ENCODE measurements around the gene TVP23B.
A peak's percentile ranks its signal among the peaks of the same experiment; 100 is the strongest.
"Not testable (repeated sequence)": the region's sequence is repeated elsewhere in the genome, so short reads cannot be mapped to it uniquely, and the experiment has no call there.

TVP23B gene

GRCh38 chr17:18780991-18781718, at the start of gene TVP23B:
TSS of gene TVP23B (plus strand) at chr17:18781183. CDS start at chr17:18781294, 111 bp downstream.
- DNase-seq (ENCODE audit: extremely low spot score) = peak; percentile 85
- POLR2A ChIA-PET, CTCF ChIA-PET: not testable (repeated sequence)

GRCh38 chr17:18732438-18732837, 48.5 kb upstream of the TVP23B start:
- POLR2A ChIA-PET; CTCF ChIA-PET; DNase-seq (ENCODE audit: extremely low spot score): not testable (repeated sequence)

- POLR2A ChIA-PET; DNase-seq (ENCODE audit: extremely low spot score); CTCF ChIA-PET: not testable (repeated sequence)
Measured at GRCh38 chr17:18733350-18733749, 47.6 kb upstream of the TVP23B start.

- DNase-seq (ENCODE audit: extremely low spot score); CTCF ChIA-PET; POLR2A ChIA-PET: not testable (repeated sequence)
Measured at GRCh38 chr17:18739616-18740391, 41.2 kb upstream of the TVP23B start.

GRCh38 chr17:18741228-18741627, 39.8 kb upstream of the TVP23B start:
- DNase-seq (ENCODE audit: extremely low spot score); CTCF ChIA-PET; POLR2A ChIA-PET: not testable (repeated sequence)

GRCh38 chr17:18743699-18744421, 37.1 kb upstream of the TVP23B start, which contains the start of gene FBXW10:
TSS of gene FBXW10 (plus strand) at chr17:18744054. CDS start at chr17:18744245, 191 bp downstream.
- DNase-seq (ENCODE audit: extremely low spot score); CTCF ChIA-PET; POLR2A ChIA-PET: not testable (repeated sequence)

GRCh38 chr17:18744726-18745125, 36.3 kb upstream of the TVP23B start:
- CTCF ChIA-PET; POLR2A ChIA-PET; DNase-seq (ENCODE audit: extremely low spot score): not testable (repeated sequence)

- DNase-seq (ENCODE audit: extremely low spot score); POLR2A ChIA-PET: not testable (repeated sequence)
- CTCF ChIA-PET = interaction anchor here (1.6 kb wide), 1 partner anchor 215 kb away, joined by 4 read pairs; no protein-coding TSS in a partner anchor
Measured at GRCh38 chr17:18746551-18746950, 34.4 kb upstream of the TVP23B start.

- DNase-seq (ENCODE audit: extremely low spot score); POLR2A ChIA-PET; CTCF ChIA-PET: not testable (repeated sequence)
Measured at GRCh38 chr17:18747501-18747900, 33.5 kb upstream of the TVP23B start.

- POLR2A ChIA-PET; DNase-seq (ENCODE audit: extremely low spot score); CTCF ChIA-PET: not testable (repeated sequence)
Measured at GRCh38 chr17:18750242-18750641, 30.7 kb upstream of the TVP23B start.

GRCh38 chr17:18753829-18754409, 27.1 kb upstream of the TVP23B start:
- DNase-seq (ENCODE audit: extremely low spot score); POLR2A ChIA-PET; CTCF ChIA-PET: not testable (repeated sequence)

- CTCF ChIA-PET; DNase-seq (ENCODE audit: extremely low spot score): not testable (repeated sequence)
Measured at GRCh38 chr17:18755969-18756368, 25.0 kb upstream of the TVP23B start.

GRCh38 chr17:18757368-18758044, 23.5 kb upstream of the TVP23B start:
- POLR2A ChIA-PET; CTCF ChIA-PET; DNase-seq (ENCODE audit: extremely low spot score): not testable (repeated sequence)

More at GRCh38 chr17:18755969-18756368, 25.0 kb upstream of the TVP23B start:
- POLR2A ChIA-PET = not testable (repeated sequence)

- POLR2A ChIA-PET, CTCF ChIA-PET: not testable (repeated sequence)
Measured at GRCh38 chr17:18758344-18758743, 22.6 kb upstream of the TVP23B start.

GRCh38 chr17:18760221-18760620, 20.8 kb upstream of the TVP23B start:
- CTCF ChIA-PET; DNase-seq (ENCODE audit: extremely low spot score); POLR2A ChIA-PET: not testable (repeated sequence)

More at GRCh38 chr17:18758344-18758743, 22.6 kb upstream of the TVP23B start:
- DNase-seq (ENCODE audit: extremely low spot score) = not testable (repeated sequence)

GRCh38 chr17:18770572-18770971, 10.4 kb upstream of the TVP23B start:
- CTCF ChIA-PET; POLR2A ChIA-PET; DNase-seq (ENCODE audit: extremely low spot score): not testable (repeated sequence)

- POLR2A ChIA-PET; CTCF ChIA-PET; DNase-seq (ENCODE audit: extremely low spot score): not testable (repeated sequence)
Measured at GRCh38 chr17:18771066-18771465, 9.9 kb upstream of the TVP23B start.

Measured in GM10248 (cell line).